HG03457 (cell line): Measurements from ENCODE around the gene VWA8.
"Not testable (repeated sequence)": the region's sequence is repeated elsewhere in the genome, so short reads cannot be mapped to it uniquely, and the experiment has no call there.

ENCODE experiments used
- ATAC-seq: cut with Tn5 transposase; IDR thresholded peaks from one replicate; pipeline ENCODE4 v1.9.1; 2021; ENCODE audit warnings: moderate number of reproducible peaks; ENCODE audit not compliant: unreplicated experiment

The VWA8 gene

GRCh38 chr13:41622432-41623429 lies 338.2 kb downstream of the VWA8 start:
- no peak for ATAC-seq

- no peak for ATAC-seq
Observed at GRCh38 chr13:41621716-41622431, 339.0 kb downstream of the VWA8 start.

GRCh38 chr13:41617633-41618032 lies 343.3 kb downstream of the VWA8 start:
- not testable (repeated sequence) for ATAC-seq

GRCh38 chr13:41616151-41616550 lies 344.8 kb downstream of the VWA8 start:
- no peak for ATAC-seq

- no peak for ATAC-seq
Observed at GRCh38 chr13:41615528-41615855, 345.4 kb downstream of the VWA8 start.

- ATAC-seq, result no peak
Observed at GRCh38 chr13:41614671-41615527, 346.0 kb downstream of the VWA8 start.

GRCh38 chr13:41613984-41614661 lies 346.8 kb downstream of the VWA8 start:
- no peak for ATAC-seq

GRCh38 chr13:41613471-41613870 lies 347.4 kb downstream of the VWA8 start:
- ATAC-seq, result no peak

- ATAC-seq, result no peak
Observed at GRCh38 chr13:41611385-41611784, 349.5 kb downstream of the VWA8 start.

- ATAC-seq, result no peak
Observed at GRCh38 chr13:41610404-41610803, 350.5 kb downstream of the VWA8 start.

- ATAC-seq, result no peak
Observed at GRCh38 chr13:41609828-41610227, 351.1 kb downstream of the VWA8 start.

GRCh38 chr13:41608839-41609177 lies 352.1 kb downstream of the VWA8 start:
- ATAC-seq, result no peak

- ATAC-seq, result no peak
Observed at GRCh38 chr13:41608111-41608838, 352.6 kb downstream of the VWA8 start.

GRCh38 chr13:41606646-41607045 lies 354.3 kb downstream of the VWA8 start:
- no peak for ATAC-seq

- ATAC-seq, result no peak
Observed at GRCh38 chr13:41605319-41606285, 355.3 kb downstream of the VWA8 start.

GRCh38 chr13:41603917-41604316 lies 357.0 kb downstream of the VWA8 start:
- no peak for ATAC-seq

- no peak for ATAC-seq
Observed at GRCh38 chr13:41601718-41602445, 359.0 kb downstream of the VWA8 start.

- no peak for ATAC-seq
Observed at GRCh38 chr13:41599619-41600018, 361.3 kb downstream of the VWA8 start.
